Smooth muscle cell (in vitro differentiated cells): ENCODE data around the gene FAM241B. TPM values are rescaled to one million over a fixed set of nuclear protein-coding genes. Genes with fewer than 3 reads are reported as not detected.

ENCODE experiments used
- DNase-seq: peaks from one replicate; lab custom pipeline; 2025; ENCODE audit not compliant: unreplicated experiment; lab: John Stamatoyannopoulos, UW
- H2AFZ ChIP-seq: fragments of 200-600 bp; sonication (generic); 2 replicates; pipeline ENCODE4 v1.6.0; 2016; ENCODE audit warnings: antibody characterized with exemption, low read depth, mild to moderate bottlenecking
- H3F3A ChIP-seq: fragments of 200-600 bp; sonication (generic); 2 replicates; pipeline ENCODE4 v1.6.0; 2017; ENCODE audit warnings: antibody characterized with exemption, low read depth
- H3K27ac ChIP-seq: fragments of 200-600 bp; sonication (generic); 2 replicates; pipeline ENCODE4 v1.5.1; 2016; ENCODE audit warnings: low read depth, mild to moderate bottlenecking
- H3K27me3 ChIP-seq: fragments of 200-600 bp; sonication (generic); 2 replicates; pipeline ENCODE4 v1.6.1; 2016; ENCODE audit warnings: low read depth, mild to moderate bottlenecking
- H3K36me3 ChIP-seq: fragments of 200-600 bp; sonication (generic); 2 replicates; pipeline ENCODE4 v1.5.1; 2016; ENCODE audit warnings: low read depth
- H3K4me1 ChIP-seq: fragments of 200-600 bp; sonication (generic); 2 replicates; pipeline ENCODE4 v1.5.1; 2016; ENCODE audit warnings: low read depth
- H3K4me2 ChIP-seq: fragments of 200-600 bp; sonication (generic); 2 replicates; pipeline ENCODE4 v1.6.0; 2016; ENCODE audit warnings: mild to moderate bottlenecking
- H3K4me3 ChIP-seq: fragments of 200-600 bp; sonication (generic); 2 replicates; pipeline ENCODE4 v1.5.1; 2016; ENCODE audit warnings: mild to moderate bottlenecking
- H3K79me2 ChIP-seq: fragments of 200-600 bp; sonication (generic); 2 replicates; pipeline ENCODE4 v1.6.0; 2016; ENCODE audit warnings: low read depth, mild to moderate bottlenecking
- H3K9ac ChIP-seq: fragments of 200-600 bp; sonication (generic); 2 replicates; pipeline ENCODE4 v1.6.0; 2016; ENCODE audit warnings: low read depth
- H3K9me3 ChIP-seq: fragments of 200-600 bp; sonication (generic); replicated peaks from 2 replicates; pipeline ENCODE4 v1.5.1; 2016; ENCODE audit warnings: low read depth
- H4K20me1 ChIP-seq: fragments of 200-600 bp; sonication (generic); 2 replicates; pipeline ENCODE4 v1.6.0; 2016; ENCODE audit warnings: low read depth
- CTCF ChIP-seq: fragments of 200-600 bp; sonication (generic); IDR thresholded peaks from 2 replicates; pipeline ENCODE4 v1.5.1; 2017; ENCODE audit warnings: borderline replicate concordance, mild to moderate bottlenecking, antibody characterized with exemption; ENCODE audit not compliant: insufficient read depth, poor library complexity, severe bottlenecking
- WGBS: methylation state at CpG from one replicate; pipeline ENCODE4 v1.1.7; 2016; ENCODE audit warnings: low lambda C conversion rate; 5-methylcytosine and 5-hydroxymethylcytosine counted together
- polyA plus RNA-seq: library from polyadenylated mRNA; unstranded; fragments of >200 nt; fragmentation: Nextera tagmentation; extraction: Ambion mirVana; gene quantifications from 2 replicates; pipeline ENCODE4 v1.2.1, GENCODE V29; 2016
- total RNA-seq: library from RNA; depleted of rRNA; stranded (reverse); fragments of >200 nt; gene quantifications from 2 replicates; pipeline ENCODE4 v1.2.3, GENCODE V29; 2014

The FAM241B gene
- total and polyA plus RNA-seq, 2 experiments from 2014 or later = 4.1 to 8.0 TPM

- H4K20me1 ChIP-seq = no peaks in the 10 kb centered on the region
- peaks cover 7% of the 10 kb centered on the region for H3K27me3 ChIP-seq
- 78% methylated on average over 8 of the region's 8 CpGs for WGBS
- no peaks in the 10 kb centered on the region for H3F3A ChIP-seq
- no peak for TF ChIP-seq CTCF
- H3K79me2 ChIP-seq = no peaks in the 10 kb centered on the region
- no peak overlapping the region for H3K4me2 ChIP-seq
- H3K9me3 ChIP-seq = no peaks in the 10 kb centered on the region
- H3K36me3 ChIP-seq = no peaks in the 10 kb centered on the region
- no peak overlapping the region for H3K9ac ChIP-seq
- H2AFZ ChIP-seq = no peak overlapping the region
- no peak for DNase-seq
- H3K27ac ChIP-seq = no peak overlapping the region
- no peak overlapping the region for H3K4me3 ChIP-seq
- no peaks in the 10 kb centered on the region for H3K4me1 ChIP-seq
Observed at GRCh38 chr10:69638642-69639041, 8.6 kb downstream of the FAM241B start.

- 59% methylated on average over 11 of the region's 11 CpGs for WGBS
- Histone ChIP-seq H3K79me2 (no peaks in the 10 kb centered on the region), H3K27me3 (peaks cover 7% of the 10 kb centered on the region), H3K36me3 (no peaks in the 10 kb centered on the region), H3K9me3 (no peaks in the 10 kb centered on the region), H3K4me1 (no peaks in the 10 kb centered on the region), H3F3A (no peaks in the 10 kb centered on the region), H3K27ac (no peak overlapping the region), H3K4me2 (no peak overlapping the region), H4K20me1 (no peaks in the 10 kb centered on the region), H3K4me3 (no peak overlapping the region), H3K9ac (no peak overlapping the region), H2AFZ (no peak overlapping the region)
- TF ChIP-seq CTCF = peak; percentile 90
- DNase-seq = peak; percentile 7
Observed at GRCh38 chr10:69639291-69640195, 9.5 kb downstream of the FAM241B start.

- Histone ChIP-seq H3K4me2 (no peak overlapping the region), H2AFZ (no peak overlapping the region), H4K20me1 (no peaks in the 10 kb centered on the region), H3F3A (no peaks in the 10 kb centered on the region), H3K4me3 (no peak overlapping the region), H3K4me1 (no peaks in the 10 kb centered on the region), H3K27me3 (peaks cover 7% of the 10 kb centered on the region), H3K36me3 (no peaks in the 10 kb centered on the region), H3K9me3 (no peaks in the 10 kb centered on the region), H3K27ac (no peak overlapping the region), H3K79me2 (no peaks in the 10 kb centered on the region), H3K9ac (no peak overlapping the region)
- WGBS = 60% methylated on average over 9 of the region's 9 CpGs
- no peak for DNase-seq
- no peak for TF ChIP-seq CTCF
Observed at GRCh38 chr10:69640196-69640980, 10.3 kb downstream of the FAM241B start.
